HEK293 (cell line): ENCODE measurements around the gene RACK1.

ENCODE experiments used
- CTCF ChIP-seq: fragments of 450-650 bp; formaldehyde crosslinking; IDR thresholded peaks from 2 replicates; pipeline ENCODE4 v1.5.1; 2016; ENCODE audit warnings: missing biosample characterization, missing genetic modification characterization
- ELK4 ChIP-seq: IDR thresholded peaks from 2 replicates; pipeline ENCODE4 v1.6.1; 2011; ENCODE audit warnings: mild to moderate bottlenecking, low read depth, low read length, borderline replicate concordance
- GLIS1 ChIP-seq: fragments of 450-650 bp; formaldehyde crosslinking; IDR thresholded peaks from 2 replicates; pipeline ENCODE4 v1.5.1; 2016; ENCODE audit warnings: missing biosample characterization, missing genetic modification characterization
- HOXD13 ChIP-seq: sonication (generic); formaldehyde crosslinking; IDR thresholded peaks from 2 replicates; pipeline ENCODE4 v1.8.0; 2022; ENCODE audit warnings: missing genetic modification reagents, borderline replicate concordance
- KLF16 ChIP-seq: fragments of 450-650 bp; formaldehyde crosslinking; IDR thresholded peaks from 2 replicates; pipeline ENCODE4 v1.5.1; 2017; ENCODE audit warnings: missing biosample characterization, missing genetic modification characterization
- KLF8 ChIP-seq: fragments of 450-650 bp; formaldehyde crosslinking; IDR thresholded peaks from 2 replicates; pipeline ENCODE4 v1.5.1; 2016; ENCODE audit warnings: missing biosample characterization, missing genetic modification characterization
- MEIS1 ChIP-seq: sonication (generic); formaldehyde crosslinking; IDR thresholded peaks from 2 replicates; pipeline ENCODE4 v1.8.1; 2022; ENCODE audit warnings: missing genetic modification reagents, mild to moderate bottlenecking, borderline replicate concordance
- MZF1 ChIP-seq: fragments of 450-650 bp; formaldehyde crosslinking; IDR thresholded peaks from 2 replicates; pipeline ENCODE4 v1.5.1; 2017; ENCODE audit warnings: missing biosample characterization, missing genetic modification characterization, borderline replicate concordance
- OVOL3 ChIP-seq: fragments of 450-650 bp; formaldehyde crosslinking; IDR thresholded peaks from 2 replicates; pipeline ENCODE4 v1.5.1; 2016; ENCODE audit warnings: missing biosample characterization, missing genetic modification characterization
- SP2 ChIP-seq: fragments of 450-650 bp; formaldehyde crosslinking; IDR thresholded peaks from 2 replicates; pipeline ENCODE4 v1.5.1; 2016; ENCODE audit warnings: missing biosample characterization, missing genetic modification characterization
- ZBTB20 ChIP-seq: fragments of 450-650 bp; formaldehyde crosslinking; IDR thresholded peaks from 2 replicates; pipeline ENCODE4 v1.5.1; 2016; ENCODE audit warnings: missing biosample characterization, missing genetic modification characterization
- ZBTB48 ChIP-seq: fragments of 450-650 bp; formaldehyde crosslinking; IDR thresholded peaks from 2 replicates; pipeline ENCODE4 v1.5.1; 2016; ENCODE audit warnings: missing biosample characterization, missing genetic modification characterization
- ZBTB6 ChIP-seq: fragments of 450-650 bp; formaldehyde crosslinking; IDR thresholded peaks from 2 replicates; pipeline ENCODE4 v1.5.1; 2017; ENCODE audit warnings: missing biosample characterization, missing genetic modification characterization
- ZBTB8A ChIP-seq: fragments of 450-650 bp; formaldehyde crosslinking; IDR thresholded peaks from 2 replicates; pipeline ENCODE4 v1.5.1; 2016; ENCODE audit warnings: missing biosample characterization, missing genetic modification characterization
- ZFHX2 ChIP-seq: fragments of 450-650 bp; formaldehyde crosslinking; conservative IDR thresholded peaks from 2 replicates; pipeline ENCODE4 v1.5.1; 2016; ENCODE audit warnings: missing biosample characterization, missing genetic modification characterization
- ZFP41 ChIP-seq: fragments of 450-650 bp; formaldehyde crosslinking; IDR thresholded peaks from 2 replicates; pipeline ENCODE4 v1.5.1; 2016; ENCODE audit warnings: missing biosample characterization, missing genetic modification characterization, borderline replicate concordance
- ZFP69B ChIP-seq: fragments of 450-650 bp; formaldehyde crosslinking; IDR thresholded peaks from 2 replicates; pipeline ENCODE4 v1.5.1; 2016; ENCODE audit warnings: missing biosample characterization, missing genetic modification characterization
- ZIC2 ChIP-seq: fragments of 450-650 bp; formaldehyde crosslinking; IDR thresholded peaks from 2 replicates; pipeline ENCODE4 v1.5.1; 2016; ENCODE audit warnings: missing biosample characterization, missing genetic modification characterization
- ZNF239 ChIP-seq: fragments of 450-650 bp; formaldehyde crosslinking; IDR thresholded peaks from 2 replicates; pipeline ENCODE4 v1.5.1; 2016; ENCODE audit warnings: missing biosample characterization, missing genetic modification characterization
- ZNF26 ChIP-seq: fragments of 450-650 bp; formaldehyde crosslinking; IDR thresholded peaks from 2 replicates; pipeline ENCODE4 v1.5.1; 2016; ENCODE audit warnings: missing biosample characterization, missing genetic modification characterization
- ZNF341 ChIP-seq: fragments of 450-650 bp; formaldehyde crosslinking; IDR thresholded peaks from 2 replicates; pipeline ENCODE4; 2016; ENCODE audit warnings: low read depth, missing biosample characterization, missing genetic modification characterization
- ZNF391 ChIP-seq: fragments of 450-650 bp; formaldehyde crosslinking; IDR thresholded peaks from 2 replicates; pipeline ENCODE4 v1.5.1; 2016; ENCODE audit warnings: low read depth, missing biosample characterization, missing genetic modification characterization, borderline replicate concordance
- ZNF404 ChIP-seq: fragments of 450-650 bp; formaldehyde crosslinking; IDR thresholded peaks from 2 replicates; pipeline ENCODE4 v1.5.1; 2017; ENCODE audit warnings: missing biosample characterization, missing genetic modification characterization
- ZNF423 ChIP-seq: fragments of 450-650 bp; formaldehyde crosslinking; IDR thresholded peaks from 2 replicates; pipeline ENCODE4 v1.5.1; 2016; ENCODE audit warnings: missing biosample characterization, missing genetic modification characterization
- ZNF514 ChIP-seq: fragments of 450-650 bp; formaldehyde crosslinking; IDR thresholded peaks from 2 replicates; pipeline ENCODE4 v1.5.1; 2016; ENCODE audit warnings: missing biosample characterization, missing genetic modification characterization
- ZNF549 ChIP-seq: fragments of 450-650 bp; IDR thresholded peaks from 2 replicates; pipeline ENCODE4 v1.5.1; 2018; ENCODE audit warnings: missing biosample characterization, missing genetic modification characterization, mild to moderate bottlenecking, inconsistent platforms, moderate library complexity
- ZNF558 ChIP-seq: fragments of 450-650 bp; formaldehyde crosslinking; IDR thresholded peaks from 2 replicates; pipeline ENCODE4 v1.5.1; 2016; ENCODE audit warnings: missing biosample characterization, missing genetic modification characterization
- ZNF660 ChIP-seq: fragments of 450-650 bp; IDR thresholded peaks from 2 replicates; pipeline ENCODE4 v1.5.1; 2018; ENCODE audit warnings: missing biosample characterization, mild to moderate bottlenecking, missing genetic modification characterization
- ZNF843 ChIP-seq: fragments of 450-650 bp; formaldehyde crosslinking; IDR thresholded peaks from 2 replicates; pipeline ENCODE4 v1.5.1; 2016; ENCODE audit warnings: missing biosample characterization, missing genetic modification characterization
- ZSCAN16 ChIP-seq: fragments of 450-650 bp; formaldehyde crosslinking; IDR thresholded peaks from 2 replicates; pipeline ENCODE4 v1.5.1; 2016; ENCODE audit warnings: missing biosample characterization, missing genetic modification characterization
- ZSCAN30 ChIP-seq: fragments of 450-650 bp; IDR thresholded peaks from 2 replicates; pipeline ENCODE4 v1.5.1; 2018; ENCODE audit warnings: missing biosample characterization, mild to moderate bottlenecking, missing genetic modification characterization, moderate library complexity
- ZSCAN4 ChIP-seq: fragments of 450-650 bp; formaldehyde crosslinking; IDR thresholded peaks from 2 replicates; pipeline ENCODE4 v1.5.1; 2017; ENCODE audit warnings: missing biosample characterization, missing genetic modification characterization
- ZSCAN5A ChIP-seq: fragments of 450-650 bp; formaldehyde crosslinking; IDR thresholded peaks from 2 replicates; pipeline ENCODE4 v1.5.1; 2016; ENCODE audit warnings: missing biosample characterization, missing genetic modification characterization

Gene RACK1

GRCh38 chr5:181261320-181262049 lies 17.8 kb upstream of the RACK1 start (continued):
- TF ChIP-seq ZSCAN4 (tag by site-specific recombination) = no peak
- TF ChIP-seq ZIC2 (tag by site-specific recombination) = peak; percentile 79
- no peak; the same call in none of the 2 replicates for TF ChIP-seq ZNF423 (tag by site-specific recombination)
- no peak for TF ChIP-seq ELK4
- no peak for TF ChIP-seq ZNF558 (tag by site-specific recombination)
- 0 out of 2 replicates have a peak, but pooled peaks have one; percentile 2 for TF ChIP-seq ZFHX2 (tag by site-specific recombination)
- no peak for TF ChIP-seq ZNF549
- no peak for TF ChIP-seq MEIS1
- TF ChIP-seq ZBTB20 (tag by site-specific recombination) = peak; percentile 99
- no peak for TF ChIP-seq ZNF26
- TF ChIP-seq GLIS1 (tag by site-specific recombination) = peak; percentile 63
- TF ChIP-seq ZNF843 = no peak
- peak; percentile 22 for TF ChIP-seq ZSCAN5A
- no peak for TF ChIP-seq ZNF404 (tag by site-specific recombination)
- no peak for TF ChIP-seq ZSCAN30 (tag by site-specific recombination)
- TF ChIP-seq HOXD13 = no peak
- peak; percentile 50 for TF ChIP-seq ZNF660 (tag by site-specific recombination)
- TF ChIP-seq KLF8 (tag by site-specific recombination) = no peak; the same call in 1 of the 2 replicates
- no peak for TF ChIP-seq MZF1 (tag by site-specific recombination)
- TF ChIP-seq ZBTB6 = peak; percentile 71; the same call in 1 of the 2 replicates
- TF ChIP-seq KLF16 (tag by site-specific recombination) = peak; percentile 3; the same call in 1 of the 2 replicates
- TF ChIP-seq ZNF239 (tag by site-specific recombination) = no peak
- TF ChIP-seq ZFP41 (tag by site-specific recombination) = no peak
- TF ChIP-seq ZBTB48 = peak; percentile 86
- peak; percentile 61; the same call in 1 of the 2 replicates for TF ChIP-seq ZNF341 (tag by site-specific recombination)
- TF ChIP-seq CTCF (tag by site-specific recombination) = peak; percentile 84
- peak; percentile 39; the same call in 1 of the 2 replicates for TF ChIP-seq ZBTB8A (tag by site-specific recombination)
- TF ChIP-seq ZSCAN16 (tag by site-specific recombination) = no peak
- TF ChIP-seq ZNF391 (tag by site-specific recombination) = no peak
- TF ChIP-seq ZNF514 (tag by site-specific recombination) = no peak
- peak; percentile 14; the same call in 1 of the 2 replicates for TF ChIP-seq ZFP69B (tag by site-specific recombination)
- peak; percentile 32 for TF ChIP-seq SP2 (tag by site-specific recombination)
- 0 out of 2 replicates have a peak, but pooled peaks have one; percentile 11 for TF ChIP-seq OVOL3
